Gastrocnemius medialis (tissue), 4 donors: ENCODE results near the gene RRAD.

Experiments used
- POLR2A ChIP-seq, 2 donors: fragments of 450-650 bp; IDR thresholded peaks; one replicate each; pipeline ENCODE4 v1.6.1; 2017; ENCODE audit warnings: antibody characterized with exemption in 2 of 2, mild to moderate bottlenecking in 2 of 2, moderate library complexity in 2 of 2
- TF ChIP-seq, protein P1 (sequence below), 5 experiments: fragments of 450-650 bp in 3 of 5; fragments of 200-600 bp in 2 of 5; sonication (generic) in 2 of 5; IDR thresholded peaks in 4 of 5; conservative IDR thresholded peaks in 1 of 5; 1 replicate in 4 of 5; 2 replicates in 1 of 5; pipeline ENCODE4 v1.5.1; 2016 to 2019; ENCODE audit warnings: antibody characterized with exemption in 5 of 5, mild to moderate bottlenecking in 3 of 5, moderate library complexity in 3 of 5

DNA sequence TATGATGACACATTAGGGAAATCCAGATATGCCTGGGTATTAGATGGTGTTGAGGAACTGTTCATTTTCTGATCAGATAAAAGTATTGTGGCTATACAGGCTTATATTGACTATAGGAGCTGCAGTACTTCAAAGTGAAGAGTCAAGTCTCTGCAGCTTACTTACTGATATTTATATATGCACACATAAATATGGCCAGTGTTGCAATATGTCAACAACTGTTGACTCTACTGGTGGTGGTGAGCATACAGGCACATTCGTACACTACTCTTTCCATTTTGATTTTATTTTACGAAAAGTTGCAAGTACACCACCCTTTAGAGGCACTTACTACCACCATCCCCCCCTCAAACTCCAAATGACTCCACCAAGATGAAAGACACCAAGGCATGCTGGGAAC, 6.3 kb upstream of the RRAD start:
- TF ChIP-seq, protein P1, sequence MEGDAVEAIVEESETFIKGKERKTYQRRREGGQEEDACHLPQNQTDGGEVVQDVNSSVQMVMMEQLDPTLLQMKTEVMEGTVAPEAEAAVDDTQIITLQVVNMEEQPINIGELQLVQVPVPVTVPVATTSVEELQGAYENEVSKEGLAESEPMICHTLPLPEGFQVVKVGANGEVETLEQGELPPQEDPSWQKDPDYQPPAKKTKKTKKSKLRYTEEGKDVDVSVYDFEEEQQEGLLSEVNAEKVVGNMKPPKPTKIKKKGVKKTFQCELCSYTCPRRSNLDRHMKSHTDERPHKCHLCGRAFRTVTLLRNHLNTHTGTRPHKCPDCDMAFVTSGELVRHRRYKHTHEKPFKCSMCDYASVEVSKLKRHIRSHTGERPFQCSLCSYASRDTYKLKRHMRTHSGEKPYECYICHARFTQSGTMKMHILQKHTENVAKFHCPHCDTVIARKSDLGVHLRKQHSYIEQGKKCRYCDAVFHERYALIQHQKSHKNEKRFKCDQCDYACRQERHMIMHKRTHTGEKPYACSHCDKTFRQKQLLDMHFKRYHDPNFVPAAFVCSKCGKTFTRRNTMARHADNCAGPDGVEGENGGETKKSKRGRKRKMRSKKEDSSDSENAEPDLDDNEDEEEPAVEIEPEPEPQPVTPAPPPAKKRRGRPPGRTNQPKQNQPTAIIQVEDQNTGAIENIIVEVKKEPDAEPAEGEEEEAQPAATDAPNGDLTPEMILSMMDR (IDR thresholded peaks at IDR 0.05 in 4 of 5, conservative IDR thresholded peaks at IDR 0.05 in 1 of 5), result no peak
- no peak for TF ChIP-seq POLR2A (IDR thresholded peaks at IDR 0.05)
